ENCODE measurements around the gene CTBS. TPM values are rescaled to one million over a fixed set of nuclear protein-coding genes. Genes with fewer than 3 reads are reported as not detected.

Gene CTBS
- total and polyA plus RNA-seq, 2 of the 8 experiments (the other 6 are each of a cell fraction or from before 2014, with no cell fraction given), result 3.3 to 4.1 TPM

DNA sequence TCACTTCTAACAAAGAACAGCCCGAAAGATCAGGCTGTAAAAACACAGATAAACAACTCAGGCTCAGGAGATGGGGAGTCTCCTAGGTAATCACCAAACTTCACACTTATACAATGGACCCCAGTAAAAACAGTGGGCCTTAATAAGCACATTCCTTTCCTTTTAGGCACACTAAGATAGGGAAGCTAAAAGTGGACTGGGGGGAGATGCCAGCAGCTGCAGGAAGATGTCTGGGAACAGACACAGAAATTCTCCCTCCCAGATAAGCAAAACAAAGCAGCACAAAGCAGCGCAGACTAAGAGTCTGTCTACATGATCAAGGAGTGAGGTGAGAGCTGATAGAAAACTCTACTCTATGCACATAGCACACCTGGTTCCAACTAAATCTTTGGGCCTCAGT is 29.0 kb upstream of the CTBS start:
- H2AFZ ChIP-seq (ENCODE audit: low read length), result no peak overlapping the region
- FAIRE-seq, result no peak
- H4K8ac ChIP-seq (ENCODE audit: extremely low read depth, insufficient read depth, low read length), result no peak overlapping the region
- TF ChIP-seq, protein P1, sequence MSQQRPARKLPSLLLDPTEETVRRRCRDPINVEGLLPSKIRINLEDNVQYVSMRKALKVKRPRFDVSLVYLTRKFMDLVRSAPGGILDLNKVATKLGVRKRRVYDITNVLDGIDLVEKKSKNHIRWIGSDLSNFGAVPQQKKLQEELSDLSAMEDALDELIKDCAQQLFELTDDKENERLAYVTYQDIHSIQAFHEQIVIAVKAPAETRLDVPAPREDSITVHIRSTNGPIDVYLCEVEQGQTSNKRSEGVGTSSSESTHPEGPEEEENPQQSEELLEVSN (IDR thresholded peaks at IDR 0.05), result no peak
- TF ChIP-seq, protein P2, sequence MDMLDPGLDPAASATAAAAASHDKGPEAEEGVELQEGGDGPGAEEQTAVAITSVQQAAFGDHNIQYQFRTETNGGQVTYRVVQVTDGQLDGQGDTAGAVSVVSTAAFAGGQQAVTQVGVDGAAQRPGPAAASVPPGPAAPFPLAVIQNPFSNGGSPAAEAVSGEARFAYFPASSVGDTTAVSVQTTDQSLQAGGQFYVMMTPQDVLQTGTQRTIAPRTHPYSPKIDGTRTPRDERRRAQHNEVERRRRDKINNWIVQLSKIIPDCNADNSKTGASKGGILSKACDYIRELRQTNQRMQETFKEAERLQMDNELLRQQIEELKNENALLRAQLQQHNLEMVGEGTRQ (IDR thresholded peaks at IDR 0.05; ENCODE audit: low read length), result no peak
- TF ChIP-seq KDM1A (IDR thresholded peaks at IDR 0.05; ENCODE audit: borderline replicate concordance, low read length) (no peak), TEAD4 (IDR thresholded peaks at IDR 0.05; ENCODE audit: low read depth, low read length) (no peak), TBP (IDR thresholded peaks at IDR 0.05; ENCODE audit: low read depth, low read length) (no peak), CBX8 (IDR thresholded peaks at IDR 0.05; ENCODE audit: borderline replicate concordance, low read depth, low read length) (no peak), ASH2L (IDR thresholded peaks at IDR 0.05; ENCODE audit: low read length) (no peak), RAD21 (IDR thresholded peaks at IDR 0.05 in 1 of 2, conservative IDR thresholded peaks at IDR 0.05 in 1 of 2; ENCODE audit: low read depth in 2 of 2, low read length in 2 of 2) (no peak), MAFK (IDR thresholded peaks at IDR 0.05; ENCODE audit: low read depth, low read length) (no peak)
- TF ChIP-seq, protein P3, sequence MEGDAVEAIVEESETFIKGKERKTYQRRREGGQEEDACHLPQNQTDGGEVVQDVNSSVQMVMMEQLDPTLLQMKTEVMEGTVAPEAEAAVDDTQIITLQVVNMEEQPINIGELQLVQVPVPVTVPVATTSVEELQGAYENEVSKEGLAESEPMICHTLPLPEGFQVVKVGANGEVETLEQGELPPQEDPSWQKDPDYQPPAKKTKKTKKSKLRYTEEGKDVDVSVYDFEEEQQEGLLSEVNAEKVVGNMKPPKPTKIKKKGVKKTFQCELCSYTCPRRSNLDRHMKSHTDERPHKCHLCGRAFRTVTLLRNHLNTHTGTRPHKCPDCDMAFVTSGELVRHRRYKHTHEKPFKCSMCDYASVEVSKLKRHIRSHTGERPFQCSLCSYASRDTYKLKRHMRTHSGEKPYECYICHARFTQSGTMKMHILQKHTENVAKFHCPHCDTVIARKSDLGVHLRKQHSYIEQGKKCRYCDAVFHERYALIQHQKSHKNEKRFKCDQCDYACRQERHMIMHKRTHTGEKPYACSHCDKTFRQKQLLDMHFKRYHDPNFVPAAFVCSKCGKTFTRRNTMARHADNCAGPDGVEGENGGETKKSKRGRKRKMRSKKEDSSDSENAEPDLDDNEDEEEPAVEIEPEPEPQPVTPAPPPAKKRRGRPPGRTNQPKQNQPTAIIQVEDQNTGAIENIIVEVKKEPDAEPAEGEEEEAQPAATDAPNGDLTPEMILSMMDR (IDR thresholded peaks at IDR 0.05; ENCODE audit: control extremely low read depth in 1 of 3, insufficient read depth in 1 of 3, low read depth in 1 of 3, low read length in 3 of 3), result no peak

More for the DNA sequence above, 29.0 kb upstream of the CTBS start:
- Histone ChIP-seq H4K91ac (replicated peaks; ENCODE audit: insufficient read length, low read length) (no peak overlapping the region), H3K27me3 (replicated peaks in 1 of 4; ENCODE audit: control insufficient read depth in 3 of 4, extremely low read depth in 1 of 4, insufficient read depth in 3 of 4, low read length in 3 of 4) (no peaks in the 10 kb centered on the region), H3K79me1 (ENCODE audit: low read depth, low read length) (no peaks in the 10 kb centered on the region), H3K4me3 (ENCODE audit: extremely low read depth in 1 of 4, insufficient read depth in 2 of 4, low read depth in 3 of 4, low read length in 4 of 4) (no peak overlapping the region), H3K23ac (ENCODE audit: insufficient read length) (no peak overlapping the region), H2AK5ac (ENCODE audit: low read depth, low read length) (no peak overlapping the region), H4K20me1 (replicated peaks in 1 of 2; ENCODE audit: control insufficient read depth in 1 of 2, insufficient read depth in 2 of 2, low read length in 2 of 2) (no peaks in the 10 kb centered on the region), H3K4me2 (ENCODE audit: insufficient read depth in 1 of 2, low read depth in 2 of 2, low read length in 2 of 2) (no peak overlapping the region), H2BK120ac (replicated peaks; ENCODE audit: low read depth, low read length) (no peak overlapping the region), H3K9me3 (ENCODE audit: insufficient read depth in 2 of 2, low read depth in 1 of 2, low read length in 1 of 2) (peaks cover 20 to 24% of the 10 kb centered on the region in 2 experiments), H4K5ac (ENCODE audit: insufficient read length, low read depth, low read length) (no peak overlapping the region), H2BK5ac (ENCODE audit: low read depth, low read length) (no peak overlapping the region), H3K27ac (ENCODE audit: low read depth, low read length) (no peak overlapping the region), H3K9ac (replicated peaks in 1 of 4; ENCODE audit: extremely low read depth in 1 of 4, low read depth in 3 of 4, low read length in 3 of 4) (no peak overlapping the region), H3K79me2 (ENCODE audit: control insufficient read depth in 1 of 2, insufficient read depth in 2 of 2, low read length in 2 of 2) (no peaks in the 10 kb centered on the region), H3K14ac (ENCODE audit: insufficient read length) (no peak overlapping the region), H3K36me3 (ENCODE audit: control insufficient read depth in 2 of 4, insufficient read depth in 4 of 4, low read length in 3 of 4) (no peaks in the 10 kb centered on the region), H2BK15ac (ENCODE audit: low read length) (no peak overlapping the region), H3K18ac (ENCODE audit: extremely low read depth, low read length) (no peak overlapping the region), H3K4ac (replicated peaks; ENCODE audit: insufficient read length, low read depth, low read length) (no peak overlapping the region), H3K23me2 (ENCODE audit: low read depth, low read length) (no peaks in the 10 kb centered on the region), H2BK20ac (ENCODE audit: low read length) (no peak overlapping the region), H2BK12ac (ENCODE audit: low read depth, low read length) (no peak overlapping the region), H3K56ac (replicated peaks; ENCODE audit: insufficient read length, low read depth, low read length) (no peak overlapping the region), H3K4me1 (replicated peaks in 1 of 4; ENCODE audit: control insufficient read depth in 3 of 4, insufficient read depth in 4 of 4, low read length in 3 of 4) (no peaks in the 10 kb centered on the region; a peak in 1 of 7 replicates)
- 95% methylated on average over 2 of the region's 2 CpGs; no CpG with 5 or more reads in 1 of the 2 experiments for WGBS, 2 experiments (ENCODE audit: extremely low coverage in 1 of 2, insufficient coverage in 1 of 2, insufficient read length in 1 of 2, insufficient replicate concordance in 2 of 2, low coverage in 1 of 2, low lambda C conversion rate in 2 of 2, missing lambda C conversion rate in 1 of 2)
- POLR2A ChIA-PET (ENCODE audit: partially characterized antibody), result no interaction called here
- CTCF ChIA-PET (ENCODE audit: partially characterized antibody), result interaction anchor here (0.6 to 3.2 kb wide), 17 partner anchors 9 to 671 kb away, joined by 3 to 13 read pairs (median 4); partner anchors contain the start of gene CTBS
- DNase-seq (ENCODE audit: low read depth in 1 of 2, low spot score in 2 of 2), result no peak

All from H1 (cell line).